ENCODE measurements around the gene PRSS57.

DNA sequence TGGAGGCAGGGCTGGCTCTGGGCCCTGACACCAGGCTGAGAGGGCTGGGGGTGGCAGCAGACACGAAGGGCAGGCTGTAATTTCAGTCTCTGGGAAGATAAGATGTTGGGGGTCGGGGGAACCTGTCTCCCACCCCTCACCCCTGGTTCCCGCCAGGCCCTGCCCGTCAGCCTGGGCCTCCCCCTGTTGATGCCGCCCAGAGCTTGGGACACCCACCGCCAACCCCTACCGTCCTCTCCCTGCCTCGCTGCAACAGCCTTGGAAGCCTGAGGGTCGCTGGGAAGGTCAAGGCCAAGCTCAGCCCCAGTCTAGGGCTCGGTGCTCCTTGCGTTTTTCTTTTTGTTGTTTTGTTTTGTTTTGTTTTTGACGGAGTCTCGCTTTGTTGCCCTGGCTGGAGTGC, 28.0 kb upstream of the PRSS57 start:
- TF ChIP-seq CTCF (conservative IDR thresholded peaks at IDR 0.05; ENCODE audit: low read length) (no peak), EZH2phosphoT487 (IDR thresholded peaks at IDR 0.05; ENCODE audit: borderline replicate concordance, low read depth, low read length) (no peak)
